HG03175 (cell line): ENCODE data around the gene KLHL25.

Source experiments
- ATAC-seq: cut with Tn5 transposase; IDR thresholded peaks from one replicate; pipeline ENCODE4 v1.9.1; 2021; ENCODE audit warnings: mild to moderate bottlenecking, moderate library complexity; ENCODE audit not compliant: unreplicated experiment

The KLHL25 gene

GRCh38 chr15:85722374-85723152 lies 72.2 kb downstream of the KLHL25 start:
- ATAC-seq = no peak

- no peak for ATAC-seq
Observed at GRCh38 chr15:85718981-85719380, 75.7 kb downstream of the KLHL25 start.

GRCh38 chr15:85718271-85718971 lies 76.3 kb downstream of the KLHL25 start:
- no peak for ATAC-seq

- no peak for ATAC-seq
Observed at GRCh38 chr15:85717212-85717611, 77.5 kb downstream of the KLHL25 start.

GRCh38 chr15:85716261-85716660 lies 78.5 kb downstream of the KLHL25 start:
- no peak for ATAC-seq

GRCh38 chr15:85711580-85712192 lies 83.0 kb downstream of the KLHL25 start:
- no peak for ATAC-seq

GRCh38 chr15:85710340-85710842 lies 84.3 kb downstream of the KLHL25 start:
- peak; percentile 37 for ATAC-seq
